ENCODE data around the gene SH3RF3.

The SH3RF3 gene

GRCh38 chr2:109298851-109299250 is 169.8 kb downstream of the SH3RF3 start:
- POLR2A ChIA-PET, result no interaction called here
- no peak for TF ChIP-seq CTCF (IDR thresholded peaks at IDR 0.05; ENCODE audit: insufficient read depth, low read length, missing control alignments)
- no peak overlapping the region for H3K4me3 ChIP-seq (ENCODE audit: low read depth, low read length)
- DNase-seq (ENCODE audit: low read depth, low spot score), result no peak
- CTCF ChIA-PET, result interaction anchor here (0.6 kb wide), 1 partner anchor 36 kb away, joined by 3 read pairs; no protein-coding TSS in a partner anchor

DNA sequence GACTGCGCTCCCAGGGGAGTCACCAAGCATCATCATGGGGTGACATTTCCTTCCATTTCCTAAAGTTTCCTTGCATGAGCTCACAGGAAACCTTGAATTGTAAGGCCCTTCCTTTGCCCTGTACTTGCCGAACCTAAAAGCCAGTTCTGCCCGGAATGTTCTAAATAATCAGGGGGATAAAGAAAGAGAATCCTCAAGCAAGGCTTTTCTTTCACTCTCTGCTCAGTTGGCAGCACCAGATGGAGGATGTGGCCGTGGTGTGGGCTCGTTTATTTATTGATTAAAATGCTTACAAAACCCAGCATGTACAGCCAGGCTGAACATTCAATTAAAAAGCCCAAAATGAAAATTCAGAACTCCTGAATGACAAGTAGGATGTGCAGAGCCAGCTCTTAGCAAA is 170.5 kb downstream of the SH3RF3 start:
- ChIA-PET POLR2A (no interaction called here), CTCF (interaction anchor here (0.7 to 1.6 kb wide), 2 partner anchors 9 to 10 kb away, joined by 3 read pairs; no protein-coding TSS in a partner anchor)
- DNase-seq (ENCODE audit: low read depth, low spot score), result no peak
- no peak overlapping the region for H3K4me3 ChIP-seq (ENCODE audit: low read depth, low read length)
- no peak for TF ChIP-seq CTCF (IDR thresholded peaks at IDR 0.05; ENCODE audit: insufficient read depth, low read length, missing control alignments)

DNA sequence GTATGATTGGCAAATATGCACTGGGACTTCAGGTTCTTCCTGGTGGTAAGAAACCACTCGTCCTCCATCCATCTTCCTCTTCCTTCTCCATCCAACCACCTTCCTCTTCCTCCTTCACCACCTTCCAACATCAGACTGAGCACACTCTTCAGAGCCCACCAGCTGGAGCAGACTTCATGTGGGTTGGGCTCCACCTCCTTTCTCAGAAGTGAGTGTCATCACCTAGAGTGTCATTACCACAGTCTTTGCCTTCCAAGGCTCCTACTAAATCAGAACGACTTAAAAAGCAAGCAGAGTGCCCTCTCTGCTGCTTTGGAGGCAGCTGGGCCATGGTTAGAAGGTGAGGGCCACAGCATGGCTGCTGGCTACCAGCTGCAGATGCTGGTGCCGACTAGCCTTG is 171.6 kb downstream of the SH3RF3 start:
- ChIA-PET CTCF (interaction anchor here (1.2 to 1.6 kb wide), 2 partner anchors 10 to 210 kb away, joined by 3 to 4 read pairs; no protein-coding TSS in a partner anchor), POLR2A (no interaction called here)
- H3K4me3 ChIP-seq (ENCODE audit: low read depth, low read length), result no peak overlapping the region
- no peak for TF ChIP-seq CTCF (IDR thresholded peaks at IDR 0.05; ENCODE audit: insufficient read depth, low read length, missing control alignments)
- no peak for DNase-seq (ENCODE audit: low read depth, low spot score)

DNA sequence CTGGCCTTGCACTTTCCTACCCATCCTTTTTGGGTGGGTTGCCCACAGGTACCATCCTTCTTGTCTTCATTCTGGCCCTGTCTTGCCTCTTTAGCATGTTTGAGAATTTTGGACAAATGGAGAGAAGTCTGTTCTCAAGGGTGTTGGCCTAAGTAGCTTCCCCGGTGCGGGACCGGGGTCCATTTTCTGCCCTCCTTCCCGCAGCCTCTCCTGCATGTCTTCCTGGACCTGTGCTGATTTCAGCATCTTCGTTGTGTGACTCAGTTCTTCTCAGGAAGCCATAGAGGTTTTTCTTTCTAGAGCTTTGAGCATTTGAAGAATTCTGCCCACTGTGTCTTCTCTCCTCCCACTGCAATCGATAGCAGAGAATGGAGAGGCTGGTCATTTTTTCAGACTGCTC is 172.7 kb downstream of the SH3RF3 start:
- DNase-seq (ENCODE audit: low read depth, low spot score), result no peak
- H3K4me3 ChIP-seq (ENCODE audit: low read depth, low read length), result no peak overlapping the region
- POLR2A ChIA-PET, result no interaction called here
- TF ChIP-seq CTCF (IDR thresholded peaks at IDR 0.05; ENCODE audit: insufficient read depth, low read length, missing control alignments), result no peak
- CTCF ChIA-PET, result no interaction called here

- no peak for TF ChIP-seq CTCF (IDR thresholded peaks at IDR 0.05; ENCODE audit: insufficient read depth, low read length, missing control alignments)
- no peak for DNase-seq (ENCODE audit: low read depth, low spot score)
- ChIA-PET POLR2A (no interaction called here), CTCF (no interaction called here)
- H3K4me3 ChIP-seq (ENCODE audit: low read depth, low read length), result no peak overlapping the region
These were observed 173.3 kb downstream of the SH3RF3 start for GRCh38 chr2:109302319-109302718.

GRCh38 chr2:109304242-109304641 is 175.2 kb downstream of the SH3RF3 start:
- H3K4me3 ChIP-seq (ENCODE audit: low read depth, low read length), result no peak overlapping the region
- ChIA-PET POLR2A (no interaction called here), CTCF (interaction anchor here (1.1 to 1.3 kb wide), 2 partner anchors 10 to 13 kb away, joined by 3 read pairs; no protein-coding TSS in a partner anchor)
- no peak for TF ChIP-seq CTCF (IDR thresholded peaks at IDR 0.05; ENCODE audit: insufficient read depth, low read length, missing control alignments)
- no peak for DNase-seq (ENCODE audit: low read depth, low spot score)

Data from AG04449 (cell line).